Measurements from ENCODE around the gene RS1.

DNA sequence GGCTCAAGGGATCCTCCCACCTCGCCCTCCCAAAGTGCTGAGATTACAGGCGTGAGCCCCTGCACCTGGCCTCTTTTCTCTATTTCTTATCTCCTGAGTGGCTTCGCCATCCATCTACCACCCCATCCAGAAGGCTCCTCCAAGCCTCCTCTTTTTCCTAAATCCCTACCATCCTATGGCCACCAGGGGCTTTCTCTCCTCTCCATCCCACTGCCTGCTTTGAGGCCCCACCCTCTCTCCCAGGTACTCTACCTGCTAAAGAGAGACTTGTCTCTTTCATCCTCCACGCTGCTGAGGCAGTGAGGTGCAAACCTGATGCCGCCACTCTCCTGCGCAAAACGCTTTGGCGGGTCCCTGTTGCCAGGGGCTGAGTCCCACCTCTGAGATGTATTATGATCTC lies 7.0 kb downstream of the RS1 start:
- no peak for TF ChIP-seq CTCF (IDR thresholded peaks at IDR 0.05)
- no peak for TF ChIP-seq POLR2A (IDR thresholded peaks at IDR 0.05)

Measured in body of pancreas (tissue), 4 donors.